GM19193 (cell line): ENCODE measurements around the gene RSAD2.
A peak's percentile ranks its signal among the peaks of the same experiment; 100 is the strongest.

Experiments
- POLR2A ChIP-seq: IDR thresholded peaks from 4 replicates; pipeline ENCODE4 v1.6.1; 2011; ENCODE audit not compliant: insufficient read depth, insufficient read length; ENCODE audit errors: extremely low read depth

RSAD2 gene

DNA sequence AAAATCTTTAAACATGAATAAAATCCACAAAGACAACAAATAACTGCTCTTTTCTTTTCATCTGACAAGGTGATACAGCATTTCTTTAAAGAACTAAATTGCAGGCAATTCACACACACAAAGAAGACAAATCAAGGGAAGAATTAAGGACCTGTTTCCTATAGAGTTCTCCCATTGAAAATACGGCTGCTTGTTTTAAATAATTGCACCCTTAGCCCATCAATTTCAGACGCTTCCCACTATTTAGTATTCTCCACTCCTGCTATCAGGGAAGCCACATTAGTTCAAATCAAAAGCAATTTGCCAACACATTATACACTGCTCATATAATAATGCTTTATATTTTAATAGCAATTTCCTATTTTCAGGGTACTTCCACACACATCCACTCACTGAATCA, 23.2 kb upstream of the RSAD2 start:
- TF ChIP-seq POLR2A: no peak

GRCh38 chr2:6855860-6856547, 21.6 kb upstream of the RSAD2 start:
- TF ChIP-seq POLR2A: no peak

- TF ChIP-seq POLR2A: no peak
These were observed 21.0 kb upstream of the RSAD2 start for GRCh38 chr2:6856548-6856920.

DNA sequence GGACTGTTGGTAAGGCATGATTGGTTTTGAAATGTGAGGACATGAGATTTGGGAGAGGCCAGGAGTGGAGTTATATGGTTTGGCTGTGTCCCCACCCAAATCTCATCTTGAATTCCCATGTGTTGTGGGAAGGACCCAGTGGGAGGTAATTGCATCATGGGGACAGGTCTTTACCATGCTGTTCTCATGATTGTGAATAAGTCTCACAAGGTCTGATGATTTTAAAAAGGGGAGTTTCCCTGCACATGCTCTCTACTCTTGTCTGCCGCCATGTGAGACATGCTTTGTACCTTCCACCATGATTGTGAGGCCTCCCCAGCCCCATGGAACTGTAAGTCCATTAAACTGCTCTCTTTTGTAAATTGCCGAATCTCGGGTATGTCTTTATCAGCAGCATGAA, 17.3 kb upstream of the RSAD2 start:
- TF ChIP-seq POLR2A: no peak

- TF ChIP-seq POLR2A: no peak
These were observed 13.8 kb upstream of the RSAD2 start for GRCh38 chr2:6863792-6864191.

GRCh38 chr2:6864231-6864754, 13.3 kb upstream of the RSAD2 start:
- no peak for TF ChIP-seq POLR2A

- no peak for TF ChIP-seq POLR2A
These were observed 12.6 kb upstream of the RSAD2 start for GRCh38 chr2:6864923-6865345.

- TF ChIP-seq POLR2A: peak; percentile 90
These were observed 12.0 kb upstream of the RSAD2 start, which contains the start of gene CMPK2 for GRCh38 chr2:6865346-6866274. Gene CMPK2, minus strand, starts transcription at chr2:6865907. Its CDS starts 211 bp downstream, at chr2:6865696.

GRCh38 chr2:6866275-6866671, 11.3 kb upstream of the RSAD2 start:
- TF ChIP-seq POLR2A: no peak

- no peak for TF ChIP-seq POLR2A
These were observed 10.6 kb upstream of the RSAD2 start for GRCh38 chr2:6866982-6867381.

- TF ChIP-seq POLR2A: no peak
These were observed 5.2 kb upstream of the RSAD2 start for GRCh38 chr2:6872394-6872793.

DNA sequence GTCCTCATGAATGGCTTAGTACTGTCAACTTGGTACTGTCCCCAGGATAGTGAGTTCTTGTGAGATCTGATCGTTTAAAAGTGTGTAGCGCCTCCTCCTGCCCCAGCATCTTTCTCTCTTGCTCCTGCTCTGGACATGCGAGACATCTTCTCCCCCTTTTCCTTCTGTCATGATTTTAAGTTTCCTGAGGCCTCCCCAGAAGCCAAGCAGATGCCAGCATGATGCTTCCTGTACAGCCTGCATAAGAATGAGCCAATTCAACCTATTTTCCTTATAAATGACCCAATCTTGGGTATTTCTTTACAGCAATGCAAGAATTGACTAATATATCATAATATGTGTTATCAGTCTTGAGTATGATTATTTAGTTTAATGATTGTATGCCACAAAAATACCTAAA, 3.5 kb upstream of the RSAD2 start:
- no peak for TF ChIP-seq POLR2A

- TF ChIP-seq POLR2A: no peak
These were observed 1.3 kb upstream of the RSAD2 start for GRCh38 chr2:6876309-6876708.

GRCh38 chr2:6878549-6878948, 972 bp downstream of the RSAD2 start:
- no peak for TF ChIP-seq POLR2A

- no peak for TF ChIP-seq POLR2A
These were observed 1.4 kb downstream of the RSAD2 start for GRCh38 chr2:6879011-6879410.

DNA sequence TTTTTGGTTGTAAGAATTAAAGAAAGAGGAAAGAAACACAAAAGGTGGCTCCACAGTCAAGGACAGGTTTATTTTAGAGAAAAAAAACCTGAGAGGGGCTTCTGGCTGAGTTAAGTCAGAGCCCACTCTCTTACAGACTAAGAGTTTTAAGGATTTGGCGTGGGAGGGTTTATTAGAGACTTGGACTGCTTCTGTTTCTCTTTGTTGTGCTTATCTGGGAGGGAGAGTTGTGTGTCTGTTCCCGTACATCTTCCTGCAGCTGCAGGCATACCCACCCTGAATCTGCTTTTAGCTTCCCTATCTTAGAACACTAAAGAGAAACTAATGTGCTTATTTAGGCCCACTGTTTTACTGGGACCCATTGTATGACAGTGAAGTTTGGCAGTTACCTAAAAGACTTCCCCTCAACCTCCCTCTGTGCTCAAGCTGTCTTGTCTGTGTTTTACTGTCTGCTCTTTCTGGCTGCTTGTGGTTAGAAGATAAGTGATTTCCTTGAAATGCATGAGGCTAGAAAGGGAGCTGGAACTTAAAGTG, 2.7 kb downstream of the RSAD2 start:
- no peak for TF ChIP-seq POLR2A

DNA sequence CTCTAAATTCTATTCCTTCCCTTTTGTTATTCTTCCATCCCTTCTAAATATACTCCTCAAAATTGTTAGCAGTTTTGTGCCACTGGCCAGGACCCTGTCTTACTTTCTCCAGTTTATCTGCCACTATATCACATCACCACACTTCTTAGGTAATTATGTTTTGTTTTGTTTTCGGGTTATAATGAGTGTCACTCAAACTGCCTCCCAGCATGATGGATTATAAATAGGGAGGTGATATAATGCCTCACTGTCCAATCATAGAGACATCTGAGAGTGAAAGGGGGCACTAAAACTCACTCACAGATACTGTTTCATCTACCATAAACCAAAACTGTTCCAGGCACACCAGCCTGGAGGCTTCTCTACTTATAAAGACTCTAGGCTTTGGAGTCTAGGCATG, 3.5 kb downstream of the RSAD2 start:
- TF ChIP-seq POLR2A: no peak
